Heart right ventricle (tissue), 16 donors: Measurements from ENCODE around the gene MAST3. TPM values are rescaled to one million over a fixed set of nuclear protein-coding genes. Genes with fewer than 3 reads are reported as not detected.
"Not testable (repeated sequence)": the region's sequence is repeated elsewhere in the genome, so short reads cannot be mapped to it uniquely, and the experiment has no call there.

Experiments used
- ATAC-seq, 8 donors: fragments of 200-7000 bp; cut with Tn5 transposase; one replicate each; pipeline ENCODE4 v1.9.1; 2020; ENCODE audit warnings: mild to moderate bottlenecking in 8 of 8, moderate library complexity in 8 of 8, moderate number of reproducible peaks in 1 of 8
- DNase-seq, 2 donors: peaks; one replicate each; pipeline ENCODE4 v3.0.0-alpha.2; 2020
- H3K27ac ChIP-seq, 10 donors: fragments of 200-600 bp; sonication (generic) in 2 of 10; one replicate each; pipeline versions ENCODE4 v1.5.0 to v1.8.0; 2020 to 2022; ENCODE audit warnings: mild to moderate bottlenecking in 3 of 10
- H3K27me3 ChIP-seq, 7 donors: fragments of 200-600 bp; one replicate each; pipeline ENCODE4 v1.8.0; 2021 to 2022; ENCODE audit warnings: mild to moderate bottlenecking in 2 of 7
- H3K36me3 ChIP-seq, 9 donors: fragments of 200-600 bp; sonication (generic) in 1 of 9; one replicate each; pipeline versions ENCODE4 v1.5.0 to v1.8.0; 2020 to 2022; ENCODE audit warnings: mild to moderate bottlenecking in 2 of 9
- H3K4me1 ChIP-seq, 9 donors: fragments of 200-600 bp; sonication (generic) in 1 of 9; one replicate each; pipeline versions ENCODE4 v1.5.0 to v1.8.0; 2020 to 2022; ENCODE audit warnings: mild to moderate bottlenecking in 4 of 9
- H3K4me3 ChIP-seq, 10 donors: fragments of 200-600 bp; sonication (generic) in 2 of 10; one replicate each; pipeline versions ENCODE4 v1.5.0 to v1.8.0; 2020 to 2022; ENCODE audit warnings: mild to moderate bottlenecking in 7 of 10, moderate library complexity in 2 of 10
- H3K9me3 ChIP-seq, 11 donors: fragments of 200-600 bp in 10 of 11; sonication (generic) in 2 of 11; one replicate each; pipeline versions ENCODE4 v1.5.0 to v1.8.0; 2013 to 2022; ENCODE audit warnings: mild to moderate bottlenecking in 2 of 11, control low read depth in 1 of 11, moderate library complexity in 1 of 11
- CTCF ChIP-seq, 9 donors: fragments of 200-600 bp; sonication (generic) in 2 of 9; IDR thresholded peaks; one replicate each; pipeline versions ENCODE4 v1.5.0 to v1.8.0; 2021 to 2022; ENCODE audit warnings: antibody characterized with exemption in 9 of 9, mild to moderate bottlenecking in 5 of 9, moderate library complexity in 1 of 9
- WGBS, 2 donors: extraction: QIAGEN DNeasy Blood & Tissue Kit; methylation state at CpG; one replicate each; pipeline ENCODE4 v1.1.7; 2013; ENCODE audit warnings: inconsistent platforms in 1 of 2; 5-methylcytosine and 5-hydroxymethylcytosine counted together
- intact Hi-C, 10 donors: fragments of 100-400 bp; cut with DNase I; formaldehyde crosslinking; loops; one replicate each; pipeline versions ENCODE4 v1.11.1 to v1.14.2; 2022
- polyA plus RNA-seq, 2 donors: library from polyadenylated mRNA; stranded (reverse); fragments of 200-250 nt; gene quantifications; one replicate each; pipeline ENCODE4 v1.2.3, GENCODE V29; 2013
- total RNA-seq, 10 donors: library from RNA; stranded (reverse); fragmentation: NEBNext Ultra II Directional in 3 of 10; extraction: Animal tissue kit (Norgen Biotek cat#: 25700) in 3 of 10; gene quantifications; one replicate each; pipeline versions ENCODE4 v1.2.1 to v1.2.4, GENCODE V29; 2021 to 2023
- donor health status: Arrhythmogenic right ventricular cardiomyopathy.
- donor health status: ischemic (EF 13 %, LVEDD 7.1; RV severe dilation, severe dysfunction).
- donor health status: healthy with polysubstance abuse.
- donor health status: DM: no; HTN: yes; CAD: no.
- donor health status: DM: no; HTN: no; CAD: no.
- donor health status: ischemic (EF 25% LVEDD 6.9; RV normal size, moderate dysfunction).
- donor health status: ischemic (EF 25% LVEDD 5.7; RV mildly dilated, moderate dysfunction).
- donor health status: healthy.
- donor health status: DM: yes; HTN: yes; CAD: no.
- donor health status: Ischemic cardiomyopathy.
- donor health status: ischemic (EF 35%, LVEDD 5.7; RV mildly dilated, moderate dysfunction).
- donor health status: nonischemic (EF 11% LVEDD 7.7; RV severe dilation, severe dysfunction).
- donor health status: DM: yes; HTN: yes; CAD: no.
- donor health status: PGD.
- donor health status: ischemic (EF 29% LVEDD 5.4; RV normal size, mild dysfunction).
- donor health status: nonischemic (EF 23%, LVEDD 6.1; RV moderate dilation, normal function).

Gene MAST3
- total and polyA plus RNA-seq, 12 donors = 1.5 to 6.4 (median 4.1) TPM

DNA sequence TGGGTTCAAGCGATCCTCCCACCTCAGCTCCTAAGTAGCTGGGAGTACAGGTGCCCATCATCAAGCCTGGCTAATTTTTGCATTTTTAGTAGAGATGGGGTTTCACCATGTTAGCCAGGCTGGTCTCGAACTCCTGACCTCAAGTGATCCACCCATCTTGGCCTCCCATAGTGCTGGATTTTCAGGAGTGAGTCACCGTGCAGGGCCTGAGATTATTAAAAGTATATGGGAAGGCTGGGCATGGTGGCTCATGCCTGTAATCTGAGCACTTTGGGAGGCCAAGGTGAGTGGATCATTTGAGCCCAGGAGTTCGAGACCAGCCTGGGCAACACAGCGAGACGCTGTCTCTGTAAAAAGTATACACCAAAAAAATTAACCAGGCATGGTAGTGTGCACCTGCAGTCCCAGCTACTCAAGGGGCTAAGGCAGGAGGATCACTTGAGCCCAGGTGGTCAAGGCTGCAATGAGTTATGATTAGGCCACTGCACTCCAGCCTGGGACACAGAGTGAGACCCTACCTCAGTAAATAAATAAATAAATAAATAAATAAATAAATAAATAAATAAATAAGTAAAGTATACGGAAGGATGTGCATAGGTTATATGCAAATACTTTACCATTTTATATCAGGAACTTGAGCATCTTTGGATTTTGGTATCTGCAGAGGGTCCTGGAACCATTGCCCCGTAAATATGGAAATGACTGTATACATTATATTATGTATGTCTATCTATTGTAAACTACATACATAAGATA lies 11.7 kb upstream of the MAST3 start:
- no peak for ATAC-seq
- H3K27ac ChIP-seq = peak overlapping the region in 1 of 10 donors; percentile 92
- H3K27me3 ChIP-seq = peaks cover 0 to 18% (median 3%) of the 10 kb centered on the region in 7 donors
- WGBS, 2 donors = 86% methylated on average over 8 of the region's 8 CpGs
- peaks cover 0 to 46% (median 0%) of the 10 kb centered on the region in 9 donors for H3K4me1 ChIP-seq
- no peaks in the 10 kb centered on the region for H3K36me3 ChIP-seq
- peak overlapping the region in 1 of 10 donors; percentile 57 for H3K4me3 ChIP-seq
- intact Hi-C loops = no loop called here
- H3K9me3 ChIP-seq = no peaks in the 10 kb centered on the region
- TF ChIP-seq CTCF (IDR thresholded peaks at IDR 0.05) = no peak
- no peak for DNase-seq

DNA sequence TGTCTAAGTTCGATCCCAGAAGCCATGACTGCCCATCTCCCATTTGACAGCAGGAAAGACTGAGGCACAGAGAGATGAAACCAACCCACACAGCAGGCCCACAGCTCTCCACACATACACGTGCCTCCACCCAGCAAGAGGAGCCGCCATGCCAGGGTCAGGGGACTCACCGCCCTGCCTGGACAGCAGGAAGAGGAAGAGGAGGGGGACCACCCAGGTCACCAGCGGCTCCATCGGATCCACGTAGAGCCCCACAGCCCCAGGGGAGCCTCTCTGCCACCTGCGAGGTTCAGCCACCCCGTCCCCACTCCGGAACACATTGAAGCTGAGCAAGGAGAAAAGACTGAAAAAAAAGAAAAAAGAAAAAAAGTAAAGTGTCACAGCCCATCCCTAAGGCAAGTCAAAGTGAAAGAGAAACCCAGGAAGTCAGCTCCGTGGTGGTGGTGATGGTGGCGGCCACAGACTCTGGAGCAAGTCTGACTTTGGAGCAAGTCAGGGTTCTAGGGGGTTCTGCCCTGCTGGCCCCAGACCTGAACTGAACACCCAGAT lies 10.9 kb upstream of the MAST3 start, which contains the start of gene IL12RB1:
IL12RB1 (minus strand) TSS at position 345 of the 549 bp plus-strand sequence; CDS start at position 234, 111 bp downstream.
- DNase-seq (no peak), ATAC-seq (peak in 5 of 8 donors; percentile 19 to 40 (median 33))
- peaks cover 0 to 53% (median 0%) of the 10 kb centered on the region in 9 donors for H3K4me1 ChIP-seq
- no peaks in the 10 kb centered on the region for H3K9me3 ChIP-seq
- no peak for TF ChIP-seq CTCF (IDR thresholded peaks at IDR 0.05)
- peaks cover 0 to 20% (median 4%) of the 10 kb centered on the region in 7 donors for H3K27me3 ChIP-seq
- WGBS, 2 donors = 36 to 55% methylated on average over 12 of the region's 12 CpGs
- H3K36me3 ChIP-seq = no peaks in the 10 kb centered on the region
- peak within 1 kb of the TSS in 4 of 10 donors; percentile 10 to 92 (median 26) for H3K27ac ChIP-seq
- peak within 1 kb of the TSS in 6 of 10 donors; percentile 19 to 57 (median 33) for H3K4me3 ChIP-seq
- intact Hi-C loops = no loop called here

DNA sequence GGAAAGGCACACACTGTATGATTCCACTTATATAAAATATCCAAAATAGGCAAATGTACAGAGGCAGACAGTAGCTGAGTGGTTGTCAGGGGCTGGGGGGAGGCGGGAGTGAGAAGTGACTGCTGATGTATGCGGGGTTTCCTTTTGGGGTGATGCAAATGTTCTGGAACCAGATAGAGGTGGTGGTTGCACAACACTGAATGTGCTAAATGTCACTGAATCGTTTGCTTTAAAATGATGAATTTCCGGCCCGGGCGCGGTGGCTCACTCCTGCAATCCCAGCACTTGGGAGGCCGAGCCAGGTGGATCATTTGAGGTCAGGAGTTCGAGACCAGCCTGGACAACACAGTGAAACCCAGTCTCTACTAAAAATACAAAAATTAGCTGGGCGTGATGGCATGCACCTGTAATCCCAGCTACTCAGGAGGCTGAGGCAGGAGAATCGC lies 8.5 kb upstream of the MAST3 start:
- intact Hi-C loops, H3K4me3 ChIP-seq, H3K36me3 ChIP-seq, DNase-seq, H3K9me3 ChIP-seq: not testable (repeated sequence)
- peak in 5 of 8 donors; percentile 13 to 72 (median 39) for ATAC-seq
- WGBS, 2 donors = 71 to 75% methylated on average over 11 of the region's 11 CpGs
- Histone ChIP-seq H3K27me3 (peaks cover 0 to 15% (median 0%) of the 10 kb centered on the region in 7 donors), H3K4me1 (peaks cover 0 to 56% (median 0%) of the 10 kb centered on the region in 9 donors), H3K27ac (peak overlapping the region in 3 of 10 donors; percentile 0 to 92 (median 62))

- WGBS, 2 donors = 72 to 82% methylated on average over 5 of the region's 5 CpGs
- DNase-seq (no peak), ATAC-seq (peak in 1 of 8 donors; percentile 28)
- no peak for TF ChIP-seq CTCF (IDR thresholded peaks at IDR 0.05)
- peak overlapping the region in 2 of 10 donors; percentile 62 to 92 for H3K27ac ChIP-seq
- no peaks in the 10 kb centered on the region for H3K9me3 ChIP-seq
- peaks cover 0 to 17% (median 0%) of the 10 kb centered on the region in 7 donors for H3K27me3 ChIP-seq
- intact Hi-C loops = no loop called here
- no peaks in the 10 kb centered on the region for H3K36me3 ChIP-seq
- H3K4me3 ChIP-seq = no peak overlapping the region
- H3K4me1 ChIP-seq = peaks cover 0 to 56% (median 0%) of the 10 kb centered on the region in 9 donors
Observed at GRCh38 chr19:18089726-18090125, 7.9 kb upstream of the MAST3 start.
